H54 (cell line): ENCODE data around the gene BDP1.
"Not testable (repeated sequence)": the region's sequence is repeated elsewhere in the genome, so short reads cannot be mapped to it uniquely, and the experiment has no call there.

Experiments used
- DNase-seq: peaks from one replicate; pipeline ENCODE4 v3.0.0; 2011; ENCODE audit warnings: low spot score, mixed read lengths; ENCODE audit not compliant: insufficient read length
- FAIRE-seq: peaks from 3 replicates; lab custom pipeline; 2011; peaks lifted over from hg19 to GRCh38; lab: Jason Lieb, UNC
- POLR2A ChIP-seq: IDR thresholded peaks from 2 replicates; pipeline ENCODE4 v1.6.1; 2011; ENCODE audit warnings: low read depth, mild to moderate bottlenecking, low read length

BDP1 gene, protein sequence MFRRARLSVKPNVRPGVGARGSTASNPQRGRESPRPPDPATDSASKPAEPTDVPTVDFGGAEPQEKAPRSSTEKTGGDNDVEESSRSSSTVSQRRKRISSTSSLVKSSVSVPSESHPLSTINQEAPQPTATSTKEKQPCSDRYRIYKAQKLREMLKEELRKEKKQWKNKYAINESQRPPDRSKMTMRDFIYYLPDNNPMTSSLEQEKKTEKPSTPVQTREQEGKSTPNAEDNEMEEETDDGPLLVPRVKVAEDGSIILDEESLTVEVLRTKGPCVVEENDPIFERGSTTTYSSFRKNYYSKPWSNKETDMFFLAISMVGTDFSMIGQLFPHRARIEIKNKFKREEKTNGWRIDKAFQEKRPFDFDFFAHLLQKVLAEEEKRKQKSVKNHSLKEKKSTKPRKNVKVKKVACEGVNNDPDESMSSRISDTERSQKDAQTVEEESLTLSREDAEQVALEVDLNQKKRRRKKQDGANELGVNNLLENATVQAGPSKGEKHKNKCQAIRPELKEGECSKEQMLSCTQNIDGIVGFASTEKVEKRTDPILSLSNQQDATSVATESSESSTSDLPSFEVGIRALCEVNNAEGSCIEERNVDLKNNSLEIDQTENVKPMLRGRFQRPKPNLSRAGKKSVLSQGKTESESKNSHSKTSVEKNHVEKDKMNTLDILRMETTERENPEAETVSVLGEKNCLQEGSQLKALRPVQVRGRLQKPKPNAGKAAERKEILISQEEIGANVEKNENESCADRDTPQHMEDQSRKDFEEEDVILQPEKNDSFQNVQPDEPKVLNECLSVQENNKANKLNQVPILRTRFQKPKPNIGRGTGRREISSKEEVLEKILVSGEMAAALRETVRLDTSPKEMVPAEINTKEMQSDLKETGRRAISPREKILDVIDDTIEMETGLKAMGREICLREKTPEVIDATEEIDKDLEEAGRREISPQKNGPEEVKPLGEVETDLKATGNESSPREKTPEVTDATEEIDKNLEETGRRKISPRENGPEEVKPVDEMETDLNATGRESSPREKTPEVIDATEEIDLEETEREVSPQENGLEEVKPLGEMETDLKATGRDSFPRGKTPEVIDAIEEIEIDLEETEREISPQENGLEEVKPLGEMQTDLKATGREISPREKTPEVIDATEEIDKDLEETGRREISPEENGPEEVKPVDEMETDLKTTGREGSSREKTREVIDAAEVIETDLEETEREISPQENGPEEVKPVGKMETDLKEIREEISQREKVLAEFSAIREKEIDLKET (N-terminal part only)

DNA sequence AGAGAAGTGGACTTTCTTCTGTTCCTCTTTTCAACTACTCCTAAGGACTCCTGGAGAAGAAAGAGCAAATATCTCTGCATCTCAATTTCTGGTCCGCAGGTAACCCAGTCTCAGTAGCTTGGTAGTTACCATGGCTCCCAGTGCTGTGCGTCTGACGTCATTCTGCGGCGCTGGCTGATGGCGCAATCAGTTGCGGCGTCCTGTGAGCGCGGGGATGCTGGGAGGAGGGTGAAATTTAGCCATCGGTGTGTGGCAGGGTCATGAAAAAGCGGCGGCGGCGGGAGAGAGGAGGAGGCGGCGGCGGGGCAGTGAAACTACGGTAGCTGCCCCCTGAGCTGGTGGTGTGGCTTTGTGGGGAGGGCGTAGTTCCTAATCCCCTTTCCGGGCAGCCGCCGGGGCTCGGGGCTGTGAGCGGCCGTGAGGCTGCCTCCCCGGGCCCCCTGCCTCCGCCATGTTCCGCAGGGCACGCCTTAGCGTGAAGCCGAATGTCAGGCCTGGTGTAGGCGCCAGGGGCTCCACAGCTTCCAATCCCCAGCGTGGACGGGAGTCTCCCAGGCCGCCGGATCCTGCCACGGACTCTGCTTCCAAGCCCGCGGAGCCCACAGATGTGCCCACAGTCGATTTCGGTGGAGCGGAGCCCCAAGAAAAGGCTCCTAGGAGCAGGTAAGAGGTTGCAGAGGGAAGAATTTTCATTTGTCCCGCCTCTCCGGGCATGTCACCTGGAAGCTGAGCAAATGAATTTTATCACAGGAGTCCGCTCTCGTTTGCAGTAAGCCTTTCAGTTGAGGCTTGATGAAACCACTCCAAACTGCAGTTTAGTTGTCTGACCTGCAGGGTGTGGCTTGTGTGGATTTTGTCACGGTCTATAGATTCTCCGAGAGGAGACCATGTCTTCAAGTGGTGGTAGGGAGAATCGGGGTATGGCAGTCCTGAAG is at the start of gene BDP1:
Gene BDP1, plus strand, starts transcription at position 225 of the 935 bp plus-strand sequence. Its CDS starts 227 bp downstream, at position 452.
- DNase-seq: peak; percentile 82
- FAIRE-seq: peak; percentile 50
- TF ChIP-seq POLR2A: peak; percentile 71; the same call in 1 of the 2 replicates

DNA sequence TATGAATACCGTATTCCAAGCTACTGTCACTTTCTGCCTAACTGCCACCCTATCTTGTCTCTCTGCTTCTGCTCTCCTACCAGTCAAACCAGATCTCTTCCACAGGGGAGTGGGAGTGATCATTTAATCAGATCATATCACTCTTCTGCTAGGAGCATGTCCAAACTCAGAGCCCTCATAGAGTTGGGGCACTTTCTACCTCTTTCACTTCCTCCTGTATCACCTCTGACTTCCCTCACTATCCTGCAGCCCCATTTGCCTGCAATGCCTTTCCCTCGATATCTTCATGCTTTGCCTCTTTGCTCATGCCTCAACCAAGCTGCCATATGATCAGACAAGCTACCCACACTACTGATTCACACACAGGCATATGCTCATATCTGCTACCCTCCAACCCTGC is 45.4 kb upstream of the BDP1 start:
- DNase-seq, FAIRE-seq: not testable (repeated sequence)

DNA sequence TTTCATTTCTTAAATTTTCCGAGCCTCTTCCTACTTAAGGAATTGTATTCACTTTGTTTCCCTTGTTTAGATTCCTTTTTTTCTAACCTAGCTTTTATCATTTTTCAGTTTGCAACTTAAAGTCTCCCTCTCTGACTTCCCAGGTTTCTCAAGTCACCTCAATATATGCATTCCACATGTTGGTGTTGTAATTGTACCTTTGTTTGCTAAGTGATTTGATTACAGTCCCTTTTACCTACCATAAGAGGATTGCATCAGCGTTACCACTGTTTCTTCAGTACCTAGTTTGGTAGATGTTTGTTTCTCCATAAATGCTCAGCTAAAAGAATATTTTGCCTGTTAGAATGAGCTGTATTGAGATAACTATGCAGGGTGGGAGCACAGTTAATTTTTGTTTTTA is 39.8 kb upstream of the BDP1 start:
- FAIRE-seq: peak; percentile 68
- DNase-seq: not testable (repeated sequence)

DNA sequence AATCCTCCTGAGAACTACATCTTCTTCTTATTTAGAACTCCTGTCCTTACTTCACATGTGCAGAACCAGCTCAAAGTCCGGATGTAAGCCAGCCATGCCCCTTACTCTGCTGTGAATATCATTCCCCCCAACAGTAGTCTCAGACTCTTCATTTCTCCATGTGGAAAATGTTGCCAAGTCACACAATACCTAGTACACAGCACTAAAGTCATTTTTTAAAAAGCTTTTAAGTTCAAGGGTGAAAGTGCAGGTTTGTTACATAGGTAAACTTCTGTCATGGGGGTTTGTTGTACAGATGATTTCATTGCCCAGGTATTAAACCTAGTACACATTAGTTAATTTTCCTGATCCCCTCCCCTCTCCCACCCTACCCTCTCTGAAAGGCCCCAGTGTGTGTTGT is 37.4 kb upstream of the BDP1 start:
- not testable (repeated sequence) for DNase-seq, FAIRE-seq

DNA sequence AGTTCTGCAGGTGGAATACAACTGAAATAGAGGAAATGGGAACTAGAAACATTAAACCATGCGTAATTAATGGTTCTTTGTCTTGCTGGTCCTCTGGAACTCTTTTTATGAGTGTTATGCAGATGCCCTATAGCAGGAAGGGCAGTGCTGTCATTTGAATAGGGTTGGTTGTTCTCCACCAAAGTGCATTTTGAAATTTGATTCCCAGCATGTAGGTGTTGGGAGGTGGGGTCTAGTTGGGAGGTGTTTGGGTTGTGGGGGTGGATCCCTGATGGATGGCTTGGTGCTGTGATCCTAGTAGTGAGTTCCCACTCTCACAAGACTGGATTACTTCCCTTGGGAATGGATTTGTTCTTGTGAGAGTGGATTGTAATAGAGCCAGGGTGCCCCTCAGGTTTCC is 34.2 kb upstream of the BDP1 start:
- DNase-seq, FAIRE-seq: not testable (repeated sequence)

DNA sequence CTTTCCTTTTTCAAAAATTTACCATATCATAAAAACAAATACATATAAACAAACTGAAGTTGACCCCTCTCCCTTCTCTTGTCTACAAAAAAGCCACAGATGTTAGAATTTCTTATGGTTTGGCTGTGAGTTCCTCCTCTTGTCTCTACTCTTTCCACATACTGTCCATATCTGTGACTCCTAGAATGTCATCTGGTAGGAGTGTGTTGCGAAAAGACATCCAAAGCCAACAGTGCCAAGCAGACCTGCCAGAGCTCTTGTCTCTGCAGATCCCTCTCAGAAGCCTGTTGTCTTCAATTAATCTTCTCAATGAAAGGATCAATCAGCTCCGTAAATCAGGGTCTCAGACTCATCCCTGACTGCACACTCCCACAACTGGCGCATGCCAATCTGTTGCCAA is 31.6 kb upstream of the BDP1 start:
- DNase-seq, FAIRE-seq: not testable (repeated sequence)

DNA sequence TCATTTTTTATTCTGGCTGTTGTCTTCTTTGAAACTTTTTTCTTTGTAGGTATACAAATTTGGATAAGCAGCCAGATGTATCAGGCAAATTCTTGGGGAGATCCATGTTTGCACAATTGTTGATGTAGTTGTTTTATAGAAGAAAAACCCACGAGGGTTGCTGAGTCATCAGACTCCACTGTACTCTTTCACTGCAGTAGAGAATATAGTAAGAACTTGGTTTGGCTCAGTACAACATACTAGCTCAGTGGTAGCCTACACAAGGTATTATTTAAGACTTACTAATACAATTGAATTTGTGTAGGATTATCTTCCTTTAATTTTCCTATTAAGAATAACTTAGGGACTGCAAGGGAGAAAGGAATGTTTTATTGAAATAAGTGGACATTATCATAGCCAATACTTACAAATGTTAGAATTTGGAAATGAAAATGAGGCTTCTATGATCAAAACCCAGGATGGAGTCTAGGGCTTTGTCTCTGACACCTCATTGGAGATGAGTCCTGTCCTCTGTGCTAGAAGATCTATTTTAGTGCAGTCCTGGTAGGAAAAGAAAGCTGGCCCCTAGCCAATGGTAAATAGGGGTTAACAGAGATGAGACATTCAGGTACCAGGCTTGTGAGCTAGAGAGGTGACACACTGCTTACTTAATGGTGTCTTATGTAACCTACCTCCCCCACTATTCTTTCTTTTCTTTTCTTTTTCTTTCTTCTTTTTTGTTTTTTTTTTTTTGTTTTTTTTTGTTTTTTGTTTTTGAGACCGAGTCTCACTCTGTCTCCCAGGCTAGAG is 28.6 kb upstream of the BDP1 start:
- peak; percentile 85 for FAIRE-seq

DNA sequence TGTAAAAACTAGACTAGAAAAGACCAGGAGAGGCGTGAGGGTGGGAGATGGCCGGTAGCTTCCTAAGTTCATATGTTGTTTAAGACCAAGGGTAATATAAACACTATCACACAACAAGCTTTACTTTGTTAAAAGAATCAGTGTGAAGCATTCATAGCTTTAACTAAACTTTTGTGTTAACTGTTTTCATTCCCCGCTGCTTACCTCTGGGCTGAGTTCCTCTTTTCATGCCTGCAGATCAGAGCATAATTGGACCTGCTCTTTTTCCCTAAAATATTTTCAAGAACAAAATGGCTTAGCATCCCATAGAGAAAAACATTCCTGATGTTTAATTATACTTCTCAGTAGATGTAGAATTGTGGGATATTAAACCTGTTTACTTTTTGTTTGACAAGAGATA is 23.0 kb upstream of the BDP1 start:
- DNase-seq: not testable (repeated sequence)
- FAIRE-seq: peak; percentile 77

More for the DNA sequence above, 28.6 kb upstream of the BDP1 start:
- not testable (repeated sequence) for DNase-seq

DNA sequence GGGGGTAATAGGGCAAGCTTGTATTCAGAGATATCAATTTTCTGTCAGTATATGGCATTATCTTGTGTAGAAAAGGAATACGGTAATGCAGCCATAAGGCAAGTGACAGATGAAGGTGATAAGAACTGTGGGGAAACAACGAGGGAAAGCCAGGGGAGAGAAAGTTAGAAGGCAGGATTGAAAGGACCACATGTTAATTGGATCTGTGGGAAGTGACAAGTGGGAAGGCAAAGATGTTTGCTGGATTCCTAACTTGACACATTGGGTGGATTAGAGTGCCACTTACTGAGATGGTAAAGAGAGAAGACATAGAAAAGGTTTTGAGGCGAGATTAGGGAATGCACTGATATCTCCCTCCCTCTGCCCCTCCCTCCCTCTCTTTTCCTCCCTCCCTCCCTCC is 20.6 kb upstream of the BDP1 start:
- FAIRE-seq: peak; percentile 20
- DNase-seq: not testable (repeated sequence)

DNA sequence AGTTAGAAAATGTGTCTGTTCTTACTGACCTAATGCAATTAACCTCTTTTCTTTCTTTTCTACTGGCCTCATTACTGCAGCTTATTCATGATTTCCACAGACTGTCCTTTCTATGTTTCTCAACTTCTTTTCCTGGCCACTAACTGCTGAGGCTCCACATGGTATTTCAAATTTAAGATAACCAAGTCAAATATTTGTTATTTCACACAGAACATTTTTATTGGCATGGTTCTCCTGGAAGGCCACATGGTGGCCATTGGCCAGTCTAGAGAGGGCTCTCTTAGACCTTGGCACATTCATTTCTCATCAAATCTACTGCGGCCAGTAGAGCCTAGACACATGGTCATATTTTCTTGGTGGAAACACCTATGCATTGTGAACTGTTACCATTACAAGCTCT is 13.9 kb upstream of the BDP1 start:
- FAIRE-seq, DNase-seq: not testable (repeated sequence)

DNA sequence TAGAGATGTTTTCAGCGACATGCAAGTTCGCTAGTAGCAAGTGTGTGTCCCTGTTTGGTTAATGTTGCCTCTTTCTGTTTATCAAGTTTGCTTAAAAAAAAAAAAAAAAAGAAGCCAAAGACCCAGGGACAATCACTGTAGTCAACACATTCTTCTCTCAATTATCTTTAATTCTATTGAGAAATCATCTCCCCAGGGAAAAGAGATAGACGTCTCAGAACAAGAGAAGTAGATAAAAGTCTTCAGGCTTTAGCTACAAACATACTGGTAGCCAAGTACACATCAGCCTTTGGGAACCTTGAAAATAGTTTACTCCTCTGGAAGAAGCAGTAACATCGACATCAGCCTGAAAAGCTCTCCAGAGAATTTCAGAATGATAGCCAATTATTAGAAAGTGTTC is 11.6 kb upstream of the BDP1 start:
- not testable (repeated sequence) for DNase-seq, FAIRE-seq

DNA sequence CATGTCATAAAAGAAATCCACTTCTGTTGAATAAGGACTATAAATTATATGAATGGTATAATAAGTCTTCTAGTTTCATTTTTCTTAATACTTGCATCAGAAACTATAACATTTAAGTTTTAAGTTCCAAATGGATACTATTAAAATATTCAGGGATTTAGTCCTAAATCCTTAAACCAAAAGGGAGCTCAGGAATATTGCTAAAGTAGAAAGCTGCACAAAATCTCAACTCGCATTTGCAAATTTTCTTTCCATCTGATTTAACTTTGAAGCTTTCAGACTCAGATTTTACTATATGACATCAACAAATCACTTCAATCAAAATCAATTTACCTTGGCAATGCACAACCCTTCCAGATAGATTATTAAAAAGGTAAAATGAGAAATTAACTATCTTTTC is 10.4 kb upstream of the BDP1 start:
- DNase-seq: not testable (repeated sequence)
- peak; percentile 15 for FAIRE-seq

DNA sequence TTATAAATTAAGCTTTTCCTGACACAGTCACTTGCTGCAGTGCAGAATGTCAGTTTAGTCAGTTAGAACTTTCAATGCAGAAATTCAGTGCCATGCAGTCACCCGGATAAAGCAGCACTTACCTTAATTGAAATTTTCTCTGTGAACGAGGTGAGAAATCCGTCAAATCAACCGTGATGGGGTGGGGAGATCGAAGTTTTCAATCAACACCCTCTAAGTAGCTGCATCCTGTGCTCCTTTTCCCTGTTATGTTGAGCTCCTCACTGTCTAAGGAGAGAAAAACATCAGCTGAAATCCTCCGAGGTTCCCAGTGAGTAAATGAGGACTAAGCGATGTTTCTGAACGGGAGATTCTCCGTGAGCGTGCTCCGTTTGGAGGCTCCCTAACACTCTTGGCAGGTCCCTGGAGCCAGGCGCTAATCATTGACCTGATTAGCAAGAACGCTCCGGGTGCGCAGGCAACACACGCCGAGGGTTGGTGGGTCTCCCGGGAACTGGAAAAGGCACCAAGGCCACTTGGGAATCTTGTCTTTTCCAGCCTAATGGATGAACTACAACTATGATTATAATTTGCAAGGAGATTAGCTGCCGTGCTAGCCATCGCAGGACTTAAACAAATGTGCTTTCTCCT is 9.8 kb upstream of the BDP1 start:
- not testable (repeated sequence) for FAIRE-seq, DNase-seq

DNA sequence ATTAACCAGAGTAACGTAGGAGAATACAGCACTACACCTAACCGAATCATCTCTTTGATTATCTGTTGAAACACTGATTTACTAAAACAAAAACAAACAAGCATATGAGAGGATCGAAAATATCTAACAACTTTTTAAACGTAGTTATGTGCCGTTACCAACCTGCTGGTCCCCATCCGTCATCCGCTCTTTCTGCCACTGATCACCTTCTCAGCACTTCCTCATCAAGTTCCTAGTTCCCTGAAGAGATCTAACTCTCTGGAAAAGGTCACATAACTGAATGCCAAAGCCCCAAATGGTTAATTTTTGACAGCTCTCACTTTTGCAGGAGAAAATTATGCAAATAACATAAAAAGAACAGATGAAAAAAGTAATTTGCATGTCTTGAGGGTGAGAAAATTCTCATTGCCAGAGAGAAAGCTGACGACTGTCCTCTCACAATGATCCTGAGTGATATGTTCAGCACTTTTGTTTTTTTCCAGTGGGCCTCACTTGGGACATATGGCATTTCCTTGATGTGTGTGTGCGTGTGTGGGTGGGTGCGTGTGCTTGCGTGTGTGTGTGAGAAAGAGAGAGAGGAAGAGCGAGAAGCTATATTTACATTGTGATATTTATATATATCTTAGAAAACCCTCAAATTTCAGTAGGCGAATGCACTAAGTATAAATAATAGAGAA is 8.8 kb upstream of the BDP1 start:
- FAIRE-seq, DNase-seq: not testable (repeated sequence)

DNA sequence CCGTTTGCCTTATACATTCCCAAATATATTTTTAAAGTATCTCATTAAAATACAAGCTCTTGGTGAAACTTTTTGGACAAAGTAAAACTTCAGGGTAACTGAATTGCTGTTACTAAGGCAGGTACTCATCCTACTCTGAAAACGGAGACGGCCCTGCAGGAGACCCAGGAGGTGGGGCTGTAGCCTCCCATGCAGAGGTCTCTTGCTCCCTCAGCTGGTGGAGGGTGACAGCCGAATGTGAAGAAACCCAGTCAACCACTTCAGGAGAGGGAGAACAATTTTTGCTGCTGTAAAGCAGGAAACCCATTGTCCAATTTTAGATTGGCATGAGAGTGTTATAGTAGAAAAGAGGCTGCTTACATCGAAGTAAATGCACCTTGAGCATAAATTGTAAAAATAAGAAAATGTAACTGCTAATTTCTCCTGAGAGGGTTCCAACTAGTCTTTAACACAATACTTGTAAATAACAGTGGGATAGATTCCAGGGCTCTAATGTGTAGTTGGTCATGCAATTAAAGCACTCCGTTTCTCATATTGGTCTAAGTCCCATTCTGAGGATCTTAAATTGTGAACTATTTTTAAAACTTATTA is 8.1 kb upstream of the BDP1 start:
- DNase-seq: not testable (repeated sequence)
- FAIRE-seq: peak; percentile 95
